GM12878 (cell line): Measurements from ENCODE around the gene CSNK1G1. TPM values are rescaled to one million over a fixed set of nuclear protein-coding genes. Genes with fewer than 3 reads are reported as not detected.
A peak's percentile ranks its signal among the peaks of the same experiment; 100 is the strongest.
"Not testable (repeated sequence)": the region's sequence is repeated elsewhere in the genome, so short reads cannot be mapped to it uniquely, and the experiment has no call there.

Source experiments
- ATAC-seq: fragments of 200-7000 bp; cut with Tn5 transposase; 3 replicates; pipeline ENCODE4 v1.9.1; 2020; ENCODE audit warnings: mild to moderate bottlenecking, moderate library complexity
- BruUV-seq: library from RNA; stranded (reverse); fragments of 400-500 nt; replicated peaks from 2 replicates; lab custom pipeline; 2021; lab: Mats Ljungman, UMichigan
- CTCF ChIA-PET: fragments of 300-600 bp; sonication (Branson Sonifier 250); formaldehyde crosslinking; extraction: SDS; loops from one replicate; lab custom pipeline; 2021; ENCODE audit warnings: inconsistent platforms; lab: Yijun Ruan, JAX
- POLR2A ChIA-PET: fragments of 350-600 bp; formaldehyde crosslinking; extraction: SDS; loops from one replicate; lab custom pipeline; 2021; ENCODE audit warnings: inconsistent platforms; lab: Charles Lee
- RAD21 ChIA-PET: fragments of 300-600 bp; sonication (Branson Sonifier 250); formaldehyde crosslinking; loops from one replicate; lab custom pipeline; 2023; ENCODE audit warnings: antibody characterized with exemption; ENCODE audit not compliant: unreplicated experiment; lab: Charles Lee
- SMC1A ChIA-PET: fragments of 300-600 bp; sonication (Branson Sonifier 250); formaldehyde crosslinking; loops from one replicate; lab custom pipeline; 2023; ENCODE audit not compliant: unreplicated experiment, uncharacterized antibody; lab: Charles Lee
- DNase-seq: peaks from one replicate; pipeline ENCODE4 v3.0.0-alpha.2; 2011; ENCODE audit warnings: low read depth, low spot score
- FAIRE-seq: peaks from 3 replicates; lab custom pipeline; 2011; peaks lifted over from hg19 to GRCh38; lab: Jason Lieb, UNC
- H2AFZ ChIP-seq: 2 replicates; pipeline ENCODE4 v1.6.0; 2011; ENCODE audit warnings: low read depth, low read length, control low read depth; ENCODE audit not compliant: control insufficient read depth
- H3K27ac ChIP-seq: 2 replicates; pipeline ENCODE4 v1.5.1; 2011; ENCODE audit warnings: control low read depth; ENCODE audit not compliant: control insufficient read depth, insufficient read depth
- H3K27me3 ChIP-seq, 2 experiments: replicated peaks in 1 of 2; 2 replicates each; pipeline versions ENCODE4 v1.6.0 to v1.6.1; 2011; ENCODE audit warnings: low read length in 1 of 2; ENCODE audit not compliant: control insufficient read depth in 2 of 2, insufficient read depth in 2 of 2
- H3K36me3 ChIP-seq, 2 experiments: 2 replicates each; pipeline ENCODE4 v1.5.1; 2011; ENCODE audit warnings: low read length in 1 of 2; ENCODE audit not compliant: control insufficient read depth in 2 of 2, insufficient read depth in 2 of 2
- H3K4me1 ChIP-seq: 2 replicates; pipeline ENCODE4 v1.6.1; 2011; ENCODE audit warnings: mild to moderate bottlenecking, low read length, moderate library complexity, mixed read lengths; ENCODE audit not compliant: control insufficient read depth, insufficient read depth
- H3K4me2 ChIP-seq: 2 replicates; pipeline ENCODE4 v1.6.0; 2011; ENCODE audit warnings: control low read depth; ENCODE audit not compliant: control insufficient read depth, insufficient read depth
- H3K4me3 ChIP-seq: fragments of 200-600 bp; sonication (generic); 2 replicates; pipeline ENCODE4 v1.5.1; 2016
- H3K79me2 ChIP-seq: 2 replicates; pipeline ENCODE4 v1.6.0; 2011; ENCODE audit warnings: low read length; ENCODE audit not compliant: control insufficient read depth, insufficient read depth
- H3K9ac ChIP-seq: 2 replicates; pipeline ENCODE4 v1.8.0; 2011; ENCODE audit warnings: low read length, control low read depth, mixed read lengths; ENCODE audit not compliant: control insufficient read depth, insufficient read depth
- H3K9me3 ChIP-seq: replicated peaks from 3 replicates; pipeline ENCODE4 v1.5.1; 2011; ENCODE audit warnings: mild to moderate bottlenecking, low read length; ENCODE audit not compliant: control insufficient read depth, insufficient read depth
- H4K20me1 ChIP-seq: 2 replicates; pipeline ENCODE4 v1.6.0; 2011; ENCODE audit not compliant: control insufficient read depth, insufficient read depth
- JUND ChIP-seq: IDR thresholded peaks from 2 replicates; pipeline ENCODE4 v1.6.1; 2012; ENCODE audit warnings: low read depth, mild to moderate bottlenecking, low read length, improper control_type of control experiment, moderate library complexity
- MXI1 ChIP-seq: fragments of 150-350 bp; IDR thresholded peaks from 2 replicates; pipeline ENCODE4 v1.6.1; 2011; ENCODE audit warnings: low read depth, mild to moderate bottlenecking, inconsistent platforms, low read length, improper control_type of control experiment
- NR2F1 ChIP-seq: fragments of 450-650 bp; conservative IDR thresholded peaks from 2 replicates; pipeline ENCODE4 v1.6.1; 2017; ENCODE audit warnings: mild to moderate bottlenecking
- SRF ChIP-seq, 2 experiments: IDR thresholded peaks; 2 replicates each; pipeline ENCODE4 v1.6.1; 2011; ENCODE audit warnings: low read depth in 2 of 2, low read length in 2 of 2, mild to moderate bottlenecking in 1 of 2, moderate library complexity in 1 of 2
- WGBS: methylation state at CpG from one replicate; pipeline ENCODE4 v1.1.6; 2016; ENCODE audit warnings: low lambda C conversion rate; ENCODE audit not compliant: insufficient replicate concordance, insufficient coverage; ENCODE audit errors: missing lambda C conversion rate; 5-methylcytosine and 5-hydroxymethylcytosine counted together
- in situ Hi-C: fragments of 300-500 bp; cut with MboI; formaldehyde crosslinking; loops from 9 replicates; pipeline ENCODE4 v1.14.3; 2018; ENCODE audit warnings: mixed read lengths
- intact Hi-C: fragments of 100-400 bp; cut with micrococcal nuclease; formaldehyde crosslinking; loops from one replicate; pipeline ENCODE4 v1.14.2; 2022; ENCODE audit not compliant: unreplicated experiment
- polyA plus RNA-seq, 11 experiments: library from polyadenylated mRNA; depleted of rRNA in 4 of 11; unstranded in 6 of 11; stranded (reverse) in 5 of 11; fragments of >200 nt; fragmentation: Nextera tagmentation in 4 of 11; fragmentation: Illumina TruSeq in 1 of 11; extraction: Ambion mirVana in 4 of 11; extraction: Trizol in 1 of 11; gene quantifications; 1 replicate in 1 of 11; 2 replicates in 10 of 11; pipeline versions ENCODE4 v1.2.1 to v1.2.3, GENCODE V29; 2011 to 2016; ENCODE audit warnings: inconsistent platforms in 2 of 11, missing spikeins in 2 of 11, low read depth in 1 of 11
- total RNA-seq, 4 experiments: library from RNA; depleted of rRNA in 3 of 4; stranded (reverse); fragments of >200 nt in 3 of 4; fragmentation: Illumina TruSeq in 1 of 4; extraction: Trizol in 1 of 4; gene quantifications; 2 replicates each; pipeline versions ENCODE4 v1.2.1 to v1.2.3, GENCODE V29; 2013 to 2021

CSNK1G1 gene
- total and polyA plus RNA-seq, 10 of the 15 experiments (the other 5 are each of a cell fraction or from before 2014, with no cell fraction given), result 6.1 to 23.4 (median 15.3) TPM

DNA sequence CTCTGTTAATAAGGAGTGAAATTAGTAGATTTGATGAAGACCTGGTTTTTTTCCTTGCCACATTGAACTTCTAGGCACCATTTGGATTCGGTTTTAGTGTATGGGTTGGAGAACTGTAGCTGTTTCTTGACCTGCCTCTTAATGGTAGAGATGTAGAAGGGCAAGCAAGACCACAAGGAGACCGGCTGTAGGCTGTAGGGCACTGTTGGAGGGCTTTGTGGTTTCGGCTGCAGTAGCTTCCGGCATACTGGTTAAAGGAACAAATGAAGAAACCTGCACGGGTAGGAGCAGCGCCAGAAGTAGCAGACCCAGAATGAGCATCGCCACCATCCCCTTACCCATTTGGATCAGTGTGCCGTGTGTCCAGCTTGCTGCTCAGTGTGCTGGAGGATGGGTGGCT is 17.4 kb upstream of the CSNK1G1 start:
- FAIRE-seq, result no peak
- CTCF ChIA-PET, result no interaction called here
- BruUV-seq, result no TSS peak
- Histone ChIP-seq H3K9ac (no peak overlapping the region), H3K4me3 (no peak overlapping the region), H2AFZ (peak overlapping the region; percentile 34), H4K20me1 (no peaks in the 10 kb centered on the region)
- TF ChIP-seq SRF (IDR thresholded peaks at IDR 0.05; ENCODE audit: low read depth in 2 of 2, low read length in 2 of 2), result no peak
- 0 out of 2 replicates have a peak, but pooled peaks have one; percentile 17 for TF ChIP-seq NR2F1
- TF ChIP-seq MXI1, result no peak
- TF ChIP-seq JUND, result no peak
- TF ChIP-seq, all 136 proteins: peak for 1
- WGBS, result 97% methylated on average over 8 of the region's 8 CpGs
- Histone ChIP-seq H3K4me2 (no peak overlapping the region), H3K9me3 (no peaks in the 10 kb centered on the region), H3K27me3 (no peaks in the 10 kb centered on the region), H3K27ac (no peak overlapping the region), H3K4me1 (peaks cover 2% of the 10 kb centered on the region; the same call in 1 of the 2 replicates), H3K36me3 (peaks cover 0 to 8% of the 10 kb centered on the region in 2 experiments; a peak in 3 of 4 replicates), H3K79me2 (peaks cover 2% of the 10 kb centered on the region)
- ChIA-PET SMC1A (interaction anchor here (0.6 to 1.3 kb wide), 5 partner anchors 8 to 228 kb away, joined by 3 to 6 read pairs (median 3); partner anchors contain the start of gene TRIP4), POLR2A (interaction anchor here (0.7 kb wide), 1 partner anchor 141 kb away, joined by 4 read pairs; no protein-coding TSS in a partner anchor), RAD21 (interaction anchor here (0.9 kb wide), 1 partner anchor 355 kb away, joined by 3 read pairs; no protein-coding TSS in a partner anchor)
- ATAC-seq, result peak; percentile 81
- DNase-seq, result no peak
- intact Hi-C loops (no loop called here), in situ Hi-C loops (no loop called here)

- H4K20me1 ChIP-seq, CTCF ChIA-PET, BruUV-seq, RAD21 ChIA-PET, H3K9me3 ChIP-seq, H3K4me2 ChIP-seq, in situ Hi-C loops, H3K27me3 ChIP-seq, H3K27ac ChIP-seq, H3K4me3 ChIP-seq, H3K4me1 ChIP-seq, ATAC-seq, H3K36me3 ChIP-seq, DNase-seq, H3K79me2 ChIP-seq, H3K9ac ChIP-seq, intact Hi-C loops, FAIRE-seq, SMC1A ChIA-PET, H2AFZ ChIP-seq: not testable (repeated sequence)
- POLR2A ChIA-PET, result interaction anchor here (0.6 kb wide), 1 partner anchor 292 kb away, joined by 3 read pairs; no protein-coding TSS in a partner anchor
- whole genome bisulfite sequencing, result 98% methylated on average over 8 of the region's 8 CpGs
Observed at GRCh38 chr15:64371383-64371782, 15.4 kb upstream of the CSNK1G1 start.
